ENCODE results near the gene SLC43A1.
"Not testable (repeated sequence)": the region's sequence is repeated elsewhere in the genome, so short reads cannot be mapped to it uniquely, and the experiment has no call there.

Gene SLC43A1

DNA sequence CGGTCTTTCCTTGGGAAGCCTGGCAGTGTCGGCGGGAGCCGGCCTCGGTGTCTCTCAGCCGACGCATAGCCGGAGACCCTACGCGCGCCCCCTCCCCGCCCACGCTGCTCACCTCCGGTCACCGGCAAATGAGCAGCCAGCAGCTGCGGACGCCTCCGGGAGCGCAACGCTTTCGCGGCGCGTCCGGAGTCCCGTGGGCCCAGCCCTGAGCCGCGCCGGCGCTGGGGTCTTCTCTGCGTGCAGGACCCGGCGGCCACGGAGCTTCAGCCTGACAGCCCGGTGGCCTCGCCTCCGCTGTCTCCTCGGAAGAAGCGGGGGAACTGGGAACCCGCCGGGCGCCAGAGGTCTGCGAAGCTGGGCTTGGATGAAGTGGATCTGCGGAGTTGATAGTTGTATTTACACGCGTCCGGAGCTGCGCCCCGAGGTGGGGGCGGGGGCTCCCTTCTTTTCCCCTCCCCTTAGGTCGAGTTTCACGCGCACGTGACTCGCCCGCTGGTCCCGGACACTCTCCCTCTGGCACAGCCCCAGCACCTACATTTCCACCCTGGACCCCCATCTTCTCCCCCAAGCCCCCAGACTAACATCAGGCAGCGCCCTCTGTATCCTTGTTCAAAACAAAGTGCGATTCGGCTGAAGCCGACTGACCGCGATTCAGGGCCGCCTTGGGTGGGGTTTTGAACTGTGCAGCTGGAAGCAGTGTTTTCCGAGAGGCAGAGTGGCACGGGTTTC lies at the start of gene SLC43A1:
TSS of gene SLC43A1 (minus strand) at position 371 of the 729 bp plus-strand sequence. CDS start 1,591 bp downstream, outside the sequence.
- DNase-seq, result peak; percentile 22

DNA sequence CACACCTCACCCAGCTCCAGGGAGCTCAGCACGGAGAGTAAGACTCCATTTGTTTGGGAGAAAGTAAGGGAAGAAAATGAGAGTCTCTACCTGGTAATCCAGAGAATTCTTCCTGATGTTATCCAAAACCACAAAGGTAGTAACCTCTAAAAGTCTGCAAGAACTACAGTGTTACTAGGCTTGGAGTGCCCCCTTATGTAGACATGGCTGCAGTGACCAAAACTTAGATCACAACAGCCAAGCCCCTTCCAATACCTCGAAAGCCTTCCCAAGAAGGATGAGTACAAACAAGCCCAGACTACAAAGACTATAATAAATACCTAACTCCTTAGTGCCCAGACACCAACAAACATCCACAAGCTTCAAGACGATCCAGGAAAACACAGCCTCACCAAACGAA lies 47.1 kb upstream of the SLC43A1 start:
- DNase-seq, result no peak

DNA sequence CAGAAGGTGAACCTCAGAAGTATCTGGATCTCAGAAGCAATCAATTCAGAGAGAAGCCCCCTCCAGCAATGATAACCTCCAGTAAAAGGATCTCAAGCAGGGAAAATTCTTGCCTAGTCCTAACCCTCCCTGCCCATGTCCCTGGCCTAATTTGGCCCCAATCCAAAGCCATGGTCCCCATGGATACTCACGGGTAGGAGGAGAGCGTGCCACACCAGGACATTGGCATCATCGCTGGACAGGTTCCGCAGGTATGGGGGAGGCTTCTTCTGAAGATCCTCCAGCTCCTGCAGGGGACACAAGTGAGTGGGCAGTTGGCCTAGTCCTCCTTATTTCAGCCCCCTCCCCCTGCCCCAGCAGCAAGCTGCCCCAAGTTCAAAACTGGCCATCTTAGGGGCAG lies 44.6 kb upstream of the SLC43A1 start:
- DNase-seq, result no peak

DNA sequence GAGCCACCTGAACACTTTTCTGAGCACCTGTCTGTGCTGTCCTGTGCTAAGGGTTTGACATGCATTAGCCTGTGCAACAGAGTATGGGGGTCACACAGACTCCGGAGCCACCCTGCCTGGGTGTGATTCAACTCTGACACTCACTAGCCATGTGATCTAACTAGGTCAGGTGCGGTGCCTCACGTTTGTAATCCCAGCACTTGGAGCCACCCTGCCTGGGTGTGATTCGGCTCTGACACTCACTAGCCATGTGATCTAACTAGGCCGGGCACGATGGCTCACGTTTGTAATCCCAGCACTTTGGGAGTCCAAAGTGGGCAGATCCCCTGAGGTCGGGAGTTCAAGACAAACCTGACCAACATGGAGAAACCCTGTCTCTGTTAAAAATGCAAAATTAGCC lies 40.5 kb upstream of the SLC43A1 start:
- DNase-seq, result no peak

DNA sequence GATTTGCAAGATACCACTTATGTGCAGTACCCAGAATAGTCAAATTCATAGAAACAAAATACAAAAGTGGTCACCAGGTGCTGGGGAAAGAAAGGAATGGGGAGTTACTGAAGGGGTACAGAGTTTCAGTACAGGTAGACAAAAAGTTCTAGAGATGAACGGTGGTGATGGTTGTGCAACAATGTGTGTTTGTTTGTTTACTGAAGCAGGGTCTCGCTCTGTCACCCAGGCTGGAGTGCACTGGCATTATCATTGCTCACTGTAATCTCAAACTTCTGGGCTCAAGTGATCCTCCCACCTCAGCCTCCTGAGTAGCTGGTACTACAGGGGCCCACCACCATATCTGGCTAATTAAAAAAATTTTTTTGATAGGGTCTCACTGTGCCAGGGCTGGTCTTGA lies 39.9 kb upstream of the SLC43A1 start:
- no peak for DNase-seq

DNA sequence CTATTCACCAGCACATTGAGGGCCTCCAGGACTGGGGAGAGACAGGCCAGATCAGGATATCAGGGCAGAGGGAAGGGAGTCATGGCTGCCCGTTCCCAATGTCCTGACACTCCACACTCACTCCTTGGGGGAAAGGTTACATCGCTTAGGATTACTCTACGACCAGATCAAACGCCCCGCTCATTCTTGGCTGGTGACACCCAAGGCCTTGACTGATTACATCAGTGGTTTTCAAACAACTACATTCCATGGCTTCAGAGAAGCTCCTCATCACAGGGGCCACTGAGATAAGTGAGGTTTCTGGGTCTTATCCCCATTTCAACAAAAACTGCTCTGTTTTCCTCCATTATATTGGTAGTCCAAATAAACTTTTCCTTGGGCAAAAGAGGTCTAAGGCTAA lies 37.0 kb upstream of the SLC43A1 start:
- DNase-seq, result no peak

DNA sequence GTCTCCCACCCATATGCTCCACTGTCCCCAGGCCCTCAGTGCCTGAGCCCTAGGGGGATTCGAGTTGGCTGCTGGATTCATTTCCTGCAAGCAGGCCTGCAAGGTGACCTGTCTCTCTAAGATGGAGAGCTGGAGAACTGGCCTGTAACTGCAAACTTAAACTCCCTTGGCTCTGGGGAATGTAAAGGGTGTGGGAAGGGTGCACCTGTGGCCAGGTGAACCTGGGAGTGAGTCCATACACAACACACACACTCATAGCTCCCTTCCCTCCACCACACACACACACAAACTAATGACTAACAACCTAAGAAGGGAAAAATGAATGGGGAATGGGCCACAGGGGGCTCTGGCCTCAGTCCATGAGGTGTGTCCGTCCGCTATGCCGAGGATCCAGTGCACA lies 36.4 kb upstream of the SLC43A1 start:
- no peak for DNase-seq

DNA sequence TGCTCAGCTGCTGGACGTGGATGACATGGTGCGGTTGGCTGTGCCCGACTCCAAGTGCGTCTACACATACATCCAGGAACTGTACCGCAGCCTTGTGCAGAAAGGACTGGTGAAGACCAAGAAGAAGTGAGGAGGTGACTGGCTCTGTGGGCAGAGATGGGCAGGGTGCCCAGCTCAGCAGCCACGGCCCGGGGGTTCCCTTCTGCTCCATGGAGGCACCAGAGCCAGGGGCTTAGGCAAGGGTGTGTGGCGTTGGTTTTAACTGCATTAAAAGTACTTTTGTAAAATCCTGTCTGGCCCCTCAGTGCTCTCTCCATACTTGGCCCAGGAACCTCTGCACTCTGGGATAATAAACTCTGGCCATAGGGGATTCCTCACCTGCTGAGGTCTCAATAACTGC lies 34.5 kb upstream of the SLC43A1 start:
- no peak for DNase-seq

DNA sequence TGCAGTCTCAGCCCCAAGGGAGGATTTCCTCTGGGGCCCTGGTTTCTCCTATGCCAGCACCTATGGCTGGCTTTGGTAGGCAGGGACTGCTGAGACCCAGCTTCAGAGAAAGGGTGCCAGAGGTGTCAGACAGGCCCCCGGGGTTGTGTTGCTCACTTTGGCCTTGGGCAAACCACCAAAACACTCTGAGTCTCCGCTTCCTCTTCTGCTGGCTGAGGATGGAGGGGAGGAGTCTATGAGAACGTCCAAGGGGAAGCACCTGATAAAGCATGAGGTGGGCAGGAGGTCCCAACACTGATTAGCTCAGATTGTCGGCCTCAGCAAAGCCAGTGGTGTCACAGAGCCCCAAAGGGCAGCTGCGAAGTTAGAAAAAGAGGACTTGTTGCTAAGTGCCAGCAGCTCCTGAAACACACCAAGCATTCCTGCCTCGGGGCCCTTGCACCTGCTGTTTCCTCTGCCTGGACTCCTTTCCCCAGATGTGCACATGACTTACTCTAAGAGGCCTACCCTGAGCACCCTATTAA lies 32.4 kb upstream of the SLC43A1 start:
- DNase-seq, result no peak

DNA sequence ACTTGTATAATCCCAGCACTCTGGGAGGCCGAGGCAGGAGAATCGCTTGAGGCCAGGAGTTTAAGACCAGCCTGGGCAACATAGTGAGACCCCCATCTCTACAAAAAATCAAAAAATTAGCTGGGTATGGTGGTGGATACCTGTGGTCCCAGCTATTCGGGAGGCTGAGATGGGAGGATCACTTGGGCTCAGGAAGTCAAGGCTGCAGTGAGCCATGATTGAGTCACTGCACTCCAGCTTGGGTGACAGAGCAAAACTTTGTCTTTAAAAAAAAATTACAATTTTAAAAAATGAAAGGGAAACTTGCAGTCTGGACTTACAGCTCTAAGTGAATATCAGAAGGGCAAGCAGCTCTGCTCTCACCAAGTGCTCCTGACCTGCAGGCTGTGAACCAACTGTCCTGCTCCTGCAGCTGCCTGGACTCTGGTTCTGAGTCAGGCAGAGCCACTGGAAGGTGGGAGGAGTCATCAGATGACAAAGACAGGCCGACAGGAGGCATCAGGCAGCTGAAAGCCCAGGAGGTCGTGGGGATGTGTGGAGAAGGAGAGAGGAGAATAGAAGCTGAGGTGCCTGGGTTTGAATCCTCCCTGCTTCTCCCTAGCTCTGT lies 31.5 kb upstream of the SLC43A1 start:
- no peak for DNase-seq

DNA sequence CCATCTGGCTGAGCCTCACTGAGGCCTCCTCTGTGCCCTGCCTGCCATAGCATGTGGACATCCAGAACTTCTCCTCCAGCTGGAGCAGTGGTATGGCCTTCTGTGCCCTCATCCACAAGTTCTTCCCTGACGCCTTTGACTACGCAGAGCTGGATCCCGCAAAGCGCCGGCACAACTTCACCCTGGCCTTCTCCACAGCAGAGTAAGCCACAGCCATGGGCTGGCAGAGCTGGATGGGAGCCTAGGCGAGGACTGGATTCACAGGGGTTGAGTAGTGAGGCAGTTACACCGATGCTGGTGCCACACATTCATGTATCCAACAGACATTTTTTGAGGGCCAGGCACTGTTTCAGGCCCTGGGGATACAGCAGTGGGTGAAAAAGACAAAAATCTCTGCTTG lies 30.9 kb upstream of the SLC43A1 start:
- no peak for DNase-seq

DNA sequence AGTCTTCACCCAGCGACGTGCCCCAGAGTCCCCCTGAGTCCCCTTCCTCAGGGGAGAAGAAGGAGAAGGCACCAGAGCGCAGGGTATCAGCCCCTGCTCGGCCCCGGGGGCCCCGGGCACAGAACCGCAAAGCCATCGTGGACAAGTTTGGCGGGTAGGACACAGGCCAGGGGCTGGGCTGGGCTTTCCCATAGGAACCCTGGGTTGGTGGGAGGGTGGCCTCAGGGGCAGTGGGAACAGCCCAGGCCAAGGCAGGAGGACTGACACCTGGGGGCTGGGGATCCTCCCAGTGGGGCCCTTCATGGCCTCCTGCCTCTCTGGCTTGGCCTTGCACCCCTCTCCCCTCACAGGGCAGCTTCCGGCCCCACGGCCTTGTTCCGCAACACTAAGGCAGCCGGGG lies 30.4 kb upstream of the SLC43A1 start:
- no peak for DNase-seq

DNA sequence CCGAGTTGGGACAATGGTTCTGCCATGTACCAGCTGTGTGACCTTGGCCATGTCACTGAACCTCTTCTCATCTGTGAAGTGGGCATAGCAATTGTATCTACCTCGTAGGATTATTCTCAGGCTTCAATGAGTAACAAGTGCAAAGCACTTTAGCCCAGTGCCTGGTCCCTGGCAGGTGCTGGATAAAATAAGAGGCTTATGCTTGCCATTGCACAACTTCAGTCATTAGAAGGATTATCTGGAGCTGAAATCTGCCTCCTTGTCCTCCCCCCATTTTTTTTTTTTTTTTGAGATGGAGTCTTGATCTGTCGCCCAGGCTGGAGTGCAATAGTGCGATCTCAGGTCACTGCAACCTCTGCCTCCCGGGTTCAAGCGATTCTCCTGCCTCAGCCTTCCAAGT lies 29.1 kb upstream of the SLC43A1 start:
- DNase-seq, result no peak

DNA sequence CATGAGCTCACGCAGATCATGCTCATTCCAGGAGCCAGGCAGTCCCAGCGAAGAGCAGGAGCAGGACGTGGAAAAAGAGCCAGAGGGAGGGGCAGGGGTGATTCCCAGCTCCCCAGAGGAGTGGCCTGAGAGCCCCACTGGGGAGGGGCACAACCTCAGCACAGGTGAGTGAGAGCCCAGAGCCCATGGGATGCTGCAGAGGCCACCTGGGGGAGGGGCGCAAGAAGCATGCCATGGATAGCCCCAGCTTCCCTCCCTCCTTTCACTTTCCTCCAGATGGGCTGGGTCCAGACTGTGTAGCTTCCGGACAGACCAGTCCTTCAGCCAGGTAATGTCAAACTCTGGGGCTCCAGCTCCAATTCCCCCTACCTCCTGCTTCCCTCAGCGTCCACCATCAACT lies 28.1 kb upstream of the SLC43A1 start:
- DNase-seq, result no peak

DNA sequence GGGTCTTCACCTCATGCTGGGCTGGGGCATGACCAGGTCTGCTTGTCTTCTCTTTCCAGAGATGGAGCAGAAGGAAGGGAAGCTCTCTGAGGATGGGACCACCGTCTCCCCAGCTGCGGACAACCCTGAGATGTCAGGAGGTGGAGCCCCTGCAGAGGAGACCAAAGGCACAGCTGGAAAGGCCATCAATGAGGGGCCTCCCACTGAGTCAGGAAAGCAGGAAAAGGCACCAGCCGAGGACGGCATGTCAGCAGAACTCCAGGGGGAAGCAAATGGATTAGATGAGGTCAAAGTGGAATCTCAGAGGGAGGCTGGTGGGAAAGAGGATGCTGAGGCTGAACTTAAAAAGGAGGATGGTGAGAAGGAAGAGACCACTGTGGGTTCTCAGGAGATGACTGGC lies 27.1 kb upstream of the SLC43A1 start:
- DNase-seq, result no peak

DNA sequence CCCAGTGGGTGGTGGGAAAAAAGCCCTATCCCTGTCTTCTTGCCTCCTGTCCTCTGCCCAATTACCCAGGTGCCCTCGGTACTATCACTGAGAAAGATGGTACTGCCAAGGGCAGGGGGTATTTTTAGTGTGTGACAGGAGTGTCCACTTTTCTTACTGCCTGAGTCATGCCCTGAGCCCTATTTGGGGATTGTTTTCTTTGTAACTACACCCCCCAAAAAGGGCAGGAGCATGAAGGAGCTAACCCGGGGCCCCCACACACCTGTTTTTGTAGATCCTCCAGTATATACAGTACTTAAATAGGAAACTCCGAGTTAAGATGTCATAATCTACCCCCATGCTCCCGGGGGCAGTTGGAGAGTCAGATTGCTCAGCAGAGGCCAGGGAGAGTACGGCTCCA lies 25.7 kb upstream of the SLC43A1 start:
- DNase-seq, result no peak

DNA sequence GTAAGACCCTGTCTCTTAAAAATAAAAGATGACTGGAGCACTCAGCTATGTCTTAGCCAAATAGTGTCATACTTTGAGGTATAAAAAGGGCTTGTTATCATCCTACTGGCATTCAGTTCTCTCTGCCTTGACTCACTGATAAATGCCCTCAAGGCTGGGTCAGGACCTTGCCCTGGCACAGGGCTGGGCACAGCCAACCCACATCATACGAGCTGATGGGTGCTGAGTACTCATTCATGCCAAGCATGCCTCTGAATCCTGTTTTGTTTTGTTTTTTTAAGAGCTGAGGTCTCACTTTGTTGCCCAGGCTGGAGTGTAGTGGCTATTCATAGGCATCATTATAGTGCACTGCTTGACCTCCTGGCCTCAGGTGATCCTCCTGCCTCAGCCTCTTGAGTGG lies 23.8 kb upstream of the SLC43A1 start:
- no peak for DNase-seq

DNA sequence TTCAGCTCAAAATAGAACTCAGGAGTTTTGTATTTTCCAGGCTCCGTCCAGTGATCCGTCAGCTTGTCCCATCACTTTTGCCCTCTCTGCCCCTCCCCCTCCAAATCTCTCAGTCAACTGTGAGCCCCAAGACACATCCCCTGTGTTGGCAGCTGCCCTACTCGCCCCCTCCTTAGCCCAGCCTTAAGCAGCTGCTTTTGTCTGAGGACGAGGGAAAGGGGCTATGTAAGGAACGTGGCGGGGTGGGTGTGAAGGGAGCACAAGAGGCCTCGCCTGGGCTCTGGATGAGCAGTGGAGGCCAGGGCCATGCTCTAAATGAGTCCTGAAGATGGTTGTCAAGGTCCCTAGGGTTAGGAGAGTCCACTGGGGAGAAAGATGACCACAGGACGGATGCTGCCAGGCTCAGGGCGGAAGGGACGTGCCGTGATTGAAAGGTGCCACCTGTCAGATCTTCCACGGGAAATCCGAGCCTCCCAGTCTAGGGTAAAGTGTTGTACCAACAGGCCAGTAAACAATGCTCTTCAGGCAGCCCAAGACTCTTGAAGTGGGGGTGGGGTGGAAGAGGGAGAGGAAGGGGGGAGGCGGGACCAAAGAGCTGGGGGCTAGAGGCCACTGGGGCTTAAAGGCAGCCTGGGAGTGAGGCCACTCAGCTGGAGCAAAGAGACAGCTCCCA lies 21.6 kb upstream of the SLC43A1 start, which contains the start of gene SMTNL1:
TSS of gene SMTNL1 (plus strand) at position 649 of the 673 bp plus-strand sequence. CDS start 5,048 bp downstream, outside the sequence.
- DNase-seq, result no peak

DNA sequence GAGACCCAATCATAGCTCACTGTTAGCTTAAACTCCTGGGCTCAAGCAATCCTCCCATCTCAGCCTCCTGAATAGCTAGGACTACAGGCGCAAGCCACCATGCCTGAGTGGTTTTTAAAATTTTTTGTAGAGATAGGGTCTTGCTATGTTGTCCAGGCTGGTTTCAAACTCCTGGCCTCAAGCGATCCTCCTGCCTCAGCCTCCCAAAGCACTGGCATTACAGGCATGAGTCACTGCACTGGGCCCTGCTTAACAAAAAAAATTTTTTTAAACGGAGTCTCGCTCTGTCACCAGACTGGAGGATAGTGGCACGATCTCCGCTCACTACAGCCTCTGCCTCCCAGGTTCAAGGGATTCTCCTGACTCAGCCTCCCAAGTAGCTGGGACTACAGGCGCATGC lies 18.9 kb upstream of the SLC43A1 start:
- not testable (repeated sequence) for DNase-seq

DNA sequence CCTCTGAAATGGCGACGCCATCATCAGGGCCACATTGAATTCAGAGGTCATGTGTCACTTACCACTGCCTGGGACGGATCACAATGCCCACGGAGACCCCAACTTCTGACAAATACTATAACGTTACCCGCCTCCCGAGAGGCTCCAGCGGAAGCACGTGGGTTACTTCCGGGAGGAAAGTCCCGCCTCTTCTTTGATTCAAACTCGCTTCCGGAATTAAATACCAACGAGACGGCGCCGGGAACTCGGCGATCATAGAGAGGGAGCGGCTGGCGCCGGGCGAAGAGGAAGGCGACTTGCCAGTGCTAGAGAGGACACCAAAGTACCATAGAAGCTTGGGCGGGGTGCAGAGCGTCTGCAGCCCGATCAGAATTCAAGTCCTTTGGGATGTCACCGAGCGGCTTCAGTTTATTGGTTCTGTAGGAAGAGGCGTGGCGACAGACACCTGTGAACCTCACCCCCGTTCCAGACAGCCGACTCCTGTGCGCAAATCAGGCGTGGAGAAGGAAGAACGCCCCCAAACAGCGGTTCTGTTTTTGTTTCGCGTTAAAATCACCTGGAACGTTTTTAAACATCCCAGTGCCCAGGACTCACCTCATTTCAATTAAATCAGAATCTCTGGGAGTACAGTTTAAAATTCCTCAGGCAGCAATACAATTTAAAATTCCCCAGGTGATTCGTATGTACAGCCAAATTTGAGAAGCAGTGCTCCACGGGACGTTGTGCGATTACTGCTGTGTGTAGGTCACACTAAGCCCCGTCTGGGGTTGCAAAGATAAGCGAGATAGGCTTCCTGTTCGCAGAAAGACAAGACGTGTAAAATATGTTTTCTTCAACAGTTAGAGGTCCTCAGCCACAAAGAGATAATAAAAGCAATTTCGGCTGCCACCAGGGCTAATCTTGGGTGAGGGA lies 15.3 kb upstream of the SLC43A1 start, which contains the start of gene TIMM10:
TSS of gene TIMM10 (minus strand) at position 159 of the 912 bp plus-strand sequence. CDS start 565 bp downstream, outside the sequence.
- peak; percentile 99 for DNase-seq

DNA sequence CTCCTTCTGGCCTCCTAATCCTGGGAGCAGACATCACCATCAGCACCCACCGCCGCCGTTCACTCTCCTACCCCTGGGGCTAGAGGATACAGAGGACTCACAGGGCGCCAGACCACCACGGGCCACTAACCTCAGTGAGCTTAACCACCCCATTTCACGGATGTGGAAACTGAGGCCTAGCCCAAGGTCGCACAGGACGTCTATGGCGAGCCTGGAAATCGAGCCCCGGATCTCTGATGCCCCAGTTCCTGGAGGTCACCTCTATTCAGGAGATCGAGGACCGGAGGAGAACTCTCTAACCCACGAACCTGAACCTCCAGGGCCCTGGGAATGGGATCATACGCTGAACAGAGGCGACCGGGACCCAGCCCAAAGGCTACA lies 14.7 kb upstream of the SLC43A1 start:
- no peak for DNase-seq

DNA sequence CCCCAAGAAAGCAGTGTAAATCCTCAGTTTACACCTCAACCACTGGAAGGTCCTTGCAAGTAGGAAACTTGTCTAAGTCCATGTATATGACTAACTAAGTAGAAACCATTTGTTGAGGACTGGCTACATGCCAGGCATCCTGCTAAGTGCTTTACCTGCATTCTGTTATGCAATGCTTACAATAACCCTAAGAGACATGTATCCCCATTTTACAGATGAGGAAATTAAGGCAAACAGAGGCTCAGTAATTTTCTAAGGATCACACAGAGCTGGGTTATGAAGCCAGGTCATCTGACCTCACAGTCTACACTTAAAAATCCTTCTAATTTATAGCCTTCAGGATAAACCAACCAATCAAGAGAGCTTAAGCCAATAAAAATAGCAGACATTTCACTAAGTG lies 13.5 kb upstream of the SLC43A1 start:
- no peak for DNase-seq

Data from NCI-H1105 treated with DMSO at 0.1 percent for 48 hours (cell line).